B cell (primary cell): ENCODE results near the gene MAD2L2.

Experiments
- CTCF ChIP-seq: fragments of 200-600 bp; IDR thresholded peaks from one replicate; pipeline ENCODE4 v1.8.0; 2022; ENCODE audit warnings: antibody characterized with exemption, mild to moderate bottlenecking
- EZH2 ChIP-seq: IDR thresholded peaks from 2 replicates; pipeline ENCODE4 v1.6.1; 2012; ENCODE audit warnings: borderline replicate concordance, low read depth, mild to moderate bottlenecking, moderate library complexity, low read length; ENCODE audit not compliant: insufficient read depth, poor library complexity, severe bottlenecking

- no peak for TF ChIP-seq EZH2
- TF ChIP-seq CTCF, result no peak
Observed at GRCh38 chr1:11654137-11654938, 26.6 kb downstream of the MAD2L2 start, which contains the start of the genes FBXO2 and FBXO44.
